ENCODE data around the gene PRKCD.

Gene PRKCD

GRCh38 chr3:53195602-53196574 is 34.9 kb downstream of the PRKCD start:
- peak; percentile 78 for DNase-seq
- Mint-ChIP-seq H3K4me3 (no peak overlapping the region), H3K36me3 (ENCODE audit: low read depth) (peaks cover 8% of the 10 kb centered on the region), H3K27me3 (ENCODE audit: low read depth, poor library complexity) (peaks cover 3% of the 10 kb centered on the region), H3K9me3 (peaks cover 3% of the 10 kb centered on the region), H3K4me1 (peaks cover 62% of the 10 kb centered on the region), H3K27ac (no peak overlapping the region)
- TF ChIP-seq CTCF (IDR thresholded peaks at IDR 0.05), result peak; percentile 99

- H3K4me3 Mint-ChIP-seq, result no peak overlapping the region
- H3K27ac Mint-ChIP-seq, result peak overlapping the region; percentile 77
- H3K36me3 Mint-ChIP-seq (ENCODE audit: low read depth), result peaks cover 8% of the 10 kb centered on the region
- H3K9me3 Mint-ChIP-seq, result peaks cover 5% of the 10 kb centered on the region
- H3K27me3 Mint-ChIP-seq (ENCODE audit: low read depth, poor library complexity), result peaks cover 3% of the 10 kb centered on the region
- peak; percentile 32 for DNase-seq
- TF ChIP-seq CTCF (IDR thresholded peaks at IDR 0.05), result no peak
- peaks cover 62% of the 10 kb centered on the region for H3K4me1 Mint-ChIP-seq
Measured at GRCh38 chr3:53196575-53197407, 35.8 kb downstream of the PRKCD start.

- Mint-ChIP-seq H3K27me3 (ENCODE audit: low read depth, poor library complexity) (peaks cover 3% of the 10 kb centered on the region), H3K4me1 (peaks cover 47% of the 10 kb centered on the region), H3K4me3 (no peak overlapping the region), H3K27ac (no peak overlapping the region), H3K9me3 (peaks cover 5% of the 10 kb centered on the region), H3K36me3 (ENCODE audit: low read depth) (peaks cover 4% of the 10 kb centered on the region)
- DNase-seq, result no peak
- TF ChIP-seq CTCF (IDR thresholded peaks at IDR 0.05), result no peak
Measured at GRCh38 chr3:53198256-53198977, 37.4 kb downstream of the PRKCD start.

GRCh38 chr3:53198996-53199395 is 38.0 kb downstream of the PRKCD start:
- peaks cover 41% of the 10 kb centered on the region for H3K4me1 Mint-ChIP-seq
- H3K27me3 Mint-ChIP-seq (ENCODE audit: low read depth, poor library complexity), result peaks cover 3% of the 10 kb centered on the region
- DNase-seq, result no peak
- H3K27ac Mint-ChIP-seq, result no peak overlapping the region
- H3K9me3 Mint-ChIP-seq, result peaks cover 5% of the 10 kb centered on the region
- no peak for TF ChIP-seq CTCF (IDR thresholded peaks at IDR 0.05)
- H3K4me3 Mint-ChIP-seq, result no peak overlapping the region
- peaks cover 4% of the 10 kb centered on the region for H3K36me3 Mint-ChIP-seq (ENCODE audit: low read depth)

- Mint-ChIP-seq H3K4me1 (peaks cover 33% of the 10 kb centered on the region), H3K27ac (no peak overlapping the region), H3K4me3 (no peak overlapping the region), H3K36me3 (ENCODE audit: low read depth) (peaks cover 4% of the 10 kb centered on the region), H3K27me3 (ENCODE audit: low read depth, poor library complexity) (peaks cover 3% of the 10 kb centered on the region), H3K9me3 (peaks cover 5% of the 10 kb centered on the region)
- no peak for TF ChIP-seq CTCF (IDR thresholded peaks at IDR 0.05)
- DNase-seq, result no peak
Measured at GRCh38 chr3:53199834-53200233, 38.8 kb downstream of the PRKCD start.

All from nephron progenitor cell (in vitro differentiated cells).